Hypothalamus (tissue), 51 donors: ENCODE measurements around the gene TMEM43.
A peak's percentile ranks its signal among the peaks of the same experiment; 100 is the strongest.
"Not testable (repeated sequence)": the region's sequence is repeated elsewhere in the genome, so short reads cannot be mapped to it uniquely, and the experiment has no call there.

Source experiments
- DNase-seq, 51 donors: peaks; one replicate each; lab custom pipeline; 2025; lab: John Stamatoyannopoulos, UW

TMEM43 gene, protein sequence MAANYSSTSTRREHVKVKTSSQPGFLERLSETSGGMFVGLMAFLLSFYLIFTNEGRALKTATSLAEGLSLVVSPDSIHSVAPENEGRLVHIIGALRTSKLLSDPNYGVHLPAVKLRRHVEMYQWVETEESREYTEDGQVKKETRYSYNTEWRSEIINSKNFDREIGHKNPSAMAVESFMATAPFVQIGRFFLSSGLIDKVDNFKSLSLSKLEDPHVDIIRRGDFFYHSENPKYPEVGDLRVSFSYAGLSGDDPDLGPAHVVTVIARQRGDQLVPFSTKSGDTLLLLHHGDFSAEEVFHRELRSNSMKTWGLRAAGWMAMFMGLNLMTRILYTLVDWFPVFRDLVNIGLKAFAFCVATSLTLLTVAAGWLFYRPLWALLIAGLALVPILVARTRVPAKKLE

GRCh38 chr3:14124615-14125192, at the start of gene TMEM43, which contains the start of gene CHCHD4:
Gene TMEM43, plus strand, starts transcription at chr3:14125052. Its CDS starts 142 bp downstream, at chr3:14125194.
Gene CHCHD4, minus strand, starts transcription at chr3:14124870. Its CDS starts 194 bp downstream, at chr3:14124676.
- peak; percentile 89 to 100 (median 98) for DNase-seq

DNA sequence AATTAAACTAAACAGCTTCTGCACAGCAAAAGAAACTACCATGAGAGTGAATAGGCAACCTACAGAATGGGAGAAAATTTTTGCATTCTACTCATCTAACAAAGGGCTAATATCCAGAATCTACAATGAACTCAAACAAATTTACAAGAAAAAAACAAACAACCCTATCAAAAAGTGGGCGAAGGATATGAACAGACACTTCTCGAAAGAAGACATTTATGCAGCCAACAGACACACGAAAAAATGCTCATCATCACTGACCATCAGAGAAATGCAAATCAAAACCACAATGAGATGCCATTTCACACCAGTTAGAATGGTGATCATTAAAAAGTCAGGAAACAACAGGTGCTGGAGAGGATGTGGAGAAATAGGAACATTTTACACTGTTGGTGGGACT, 49.6 kb upstream of the TMEM43 start:
- DNase-seq, result not testable (repeated sequence)

DNA sequence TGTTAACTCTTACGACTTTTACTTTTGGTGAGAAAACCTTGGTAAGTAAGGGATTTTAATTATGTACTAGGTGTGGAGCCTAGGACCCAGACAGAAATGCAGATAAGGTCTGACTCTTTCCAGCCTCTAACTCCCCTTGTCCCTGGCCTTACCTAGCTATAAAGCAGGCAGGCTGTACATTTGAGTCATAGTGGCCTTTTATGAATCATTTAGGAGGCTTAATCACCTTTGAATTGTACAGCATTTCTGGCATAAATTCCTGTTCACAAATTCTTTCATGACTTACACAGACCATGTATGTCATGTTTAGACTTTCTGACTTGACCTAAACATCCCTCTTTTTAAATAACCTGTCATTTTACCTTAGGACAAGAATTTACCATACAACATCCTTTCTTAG, 47.5 kb upstream of the TMEM43 start:
- DNase-seq, result no peak

GRCh38 chr3:14082108-14082657, 42.7 kb upstream of the TMEM43 start:
- DNase-seq, result no peak

DNA sequence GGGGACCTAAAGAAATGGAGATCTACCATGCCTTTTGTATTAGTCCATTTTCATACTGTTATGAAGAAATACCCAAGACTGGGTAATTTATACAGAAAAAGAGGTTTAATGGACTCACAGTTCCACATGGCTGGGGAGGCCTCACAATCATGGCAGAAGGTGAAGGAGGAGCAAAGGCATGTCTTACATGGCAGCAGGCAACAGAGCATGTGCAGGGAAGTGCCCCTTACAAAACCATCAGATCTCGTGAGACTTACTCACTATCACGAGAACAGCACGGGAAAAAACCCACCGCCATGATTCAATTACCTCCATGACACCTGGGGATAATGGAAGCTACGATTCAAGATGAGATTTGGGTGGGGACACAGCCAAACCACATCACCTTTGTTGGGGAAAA, 37.4 kb upstream of the TMEM43 start:
- not testable (repeated sequence) for DNase-seq

- DNase-seq, result not testable (repeated sequence)
Observed at GRCh38 chr3:14091959-14092358, 32.9 kb upstream of the TMEM43 start.

DNA sequence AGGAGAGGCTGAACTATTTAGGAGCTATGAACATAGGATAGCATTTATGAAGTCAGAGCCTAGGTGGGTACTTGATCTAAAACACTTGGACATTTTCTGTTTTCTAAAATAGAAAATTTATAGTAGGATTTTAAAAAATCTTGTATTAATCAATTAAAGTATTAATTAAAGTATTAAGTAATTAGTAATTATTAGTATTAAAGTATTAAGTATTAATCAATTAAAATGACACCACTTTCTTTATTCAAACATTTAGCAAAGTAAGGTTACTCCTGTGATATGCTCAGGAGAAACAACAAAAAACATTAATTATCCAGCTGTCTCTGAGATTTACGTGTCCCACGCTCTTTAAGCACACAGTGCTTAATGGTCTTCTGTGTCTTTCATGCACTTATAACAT, 32.4 kb upstream of the TMEM43 start:
- DNase-seq, result no peak

GRCh38 chr3:14093831-14094230, 31.0 kb upstream of the TMEM43 start:
- DNase-seq, result no peak

- no peak for DNase-seq
Observed at GRCh38 chr3:14096742-14097141, 28.1 kb upstream of the TMEM43 start.

DNA sequence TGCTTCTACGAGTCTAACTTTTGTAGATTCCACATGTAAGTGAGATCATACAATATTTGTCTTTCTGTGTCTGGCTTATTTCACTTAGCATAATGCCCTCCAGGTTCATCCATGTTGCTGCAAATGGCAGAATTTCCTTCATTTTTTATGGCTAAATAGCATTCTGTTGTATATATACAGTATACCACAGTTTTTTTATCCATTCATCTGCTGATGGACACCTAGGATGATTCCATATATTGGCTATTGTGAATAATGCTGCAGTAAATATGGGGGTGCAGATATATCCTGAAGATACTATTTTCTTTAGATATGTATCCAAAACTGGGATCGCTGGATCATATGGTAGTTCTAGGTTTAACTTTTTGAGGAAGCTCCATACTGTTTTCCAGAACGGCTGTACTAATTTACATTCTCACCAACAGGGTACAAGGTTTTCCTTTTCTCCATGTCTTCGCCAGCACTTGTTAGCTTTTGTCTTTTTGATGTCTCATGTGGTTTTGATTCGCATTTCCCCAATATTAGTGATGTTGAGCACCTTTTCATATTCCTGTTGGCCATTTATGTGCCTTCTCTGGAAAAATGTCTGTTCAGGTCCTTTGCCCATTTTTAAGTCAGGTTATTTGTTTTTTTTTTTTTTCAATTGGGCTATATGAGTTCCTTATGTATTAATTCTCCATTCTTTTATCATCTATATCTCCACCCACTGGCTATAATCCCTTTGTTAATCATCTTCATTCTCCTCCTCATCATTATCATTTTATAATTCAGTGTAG, 27.0 kb upstream of the TMEM43 start:
- no peak for DNase-seq

DNA sequence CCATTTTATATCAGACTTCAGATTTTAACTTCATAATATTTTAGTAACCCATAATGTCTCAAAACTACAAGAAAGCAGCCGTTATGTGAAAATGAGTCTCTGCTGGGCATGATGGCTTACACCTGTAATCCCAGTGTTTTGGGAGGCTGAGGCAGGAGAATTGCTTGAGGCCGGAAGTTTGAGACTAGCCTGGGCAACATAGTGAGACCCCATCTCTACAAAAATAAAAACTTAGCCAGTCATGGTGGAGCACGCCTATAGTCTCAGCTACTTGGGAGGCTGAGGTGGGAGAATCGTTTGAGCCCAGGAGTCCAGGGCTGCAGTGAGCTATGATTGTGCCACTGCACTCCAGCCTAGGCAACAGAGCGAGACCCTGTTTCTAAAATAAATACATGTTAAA, 15.0 kb upstream of the TMEM43 start:
- DNase-seq, result not testable (repeated sequence)

DNA sequence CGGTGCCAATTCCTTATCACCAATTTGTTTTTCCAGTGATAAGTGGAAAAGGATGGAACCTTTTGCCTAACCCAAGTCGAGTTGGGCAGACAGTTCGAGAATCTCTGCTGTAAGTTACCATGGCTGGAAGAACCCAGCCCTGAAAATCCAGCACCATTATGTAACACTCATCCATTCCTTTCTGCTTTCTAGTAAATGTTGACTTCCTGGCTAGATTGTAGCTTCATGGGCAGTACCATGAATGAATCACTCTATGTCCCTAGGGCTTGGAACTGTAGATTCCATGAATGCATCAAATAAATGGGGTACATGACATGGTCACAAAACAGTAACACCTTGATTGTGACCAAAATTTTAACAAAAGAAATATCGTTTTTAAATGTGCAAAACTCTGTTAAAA, 14.2 kb upstream of the TMEM43 start:
- DNase-seq, result no peak

DNA sequence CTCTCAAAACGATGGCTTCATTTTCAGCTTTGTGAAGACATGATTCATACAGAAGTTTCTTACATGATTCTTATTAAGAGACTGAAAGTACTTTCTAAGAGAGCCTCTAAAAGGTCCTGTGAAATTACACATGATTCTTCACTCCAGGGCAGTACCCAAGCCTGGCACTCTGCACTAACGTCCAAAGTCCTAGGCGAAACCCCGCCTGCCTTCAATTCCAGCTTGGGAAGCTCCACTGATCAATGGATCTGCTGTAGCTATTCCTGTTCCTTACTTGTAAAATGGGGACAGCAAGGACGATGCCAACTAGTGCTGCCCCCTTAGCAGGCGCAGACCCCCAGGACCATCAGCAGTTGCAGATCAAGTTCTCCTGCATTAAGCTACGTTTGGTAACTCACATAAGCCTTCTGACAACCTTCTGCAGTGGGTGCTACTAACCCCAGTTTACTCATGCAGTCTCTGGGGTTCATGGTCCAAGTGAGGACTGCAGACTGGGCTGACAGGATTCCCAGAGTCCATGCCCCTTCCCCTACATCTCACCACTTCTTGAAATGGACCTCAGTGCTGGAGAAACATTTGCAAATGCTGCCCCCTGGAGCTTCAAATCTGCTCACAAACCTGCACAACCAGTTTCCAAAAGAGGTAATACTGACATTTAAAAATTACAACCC, 10.8 kb upstream of the TMEM43 start:
- DNase-seq, result no peak

- DNase-seq, result no peak
Observed at GRCh38 chr3:14117468-14118399, 7.1 kb upstream of the TMEM43 start.

- no peak for DNase-seq
Observed at GRCh38 chr3:14118400-14119381, 6.2 kb upstream of the TMEM43 start.

- no peak for DNase-seq
Observed at GRCh38 chr3:14119651-14120050, 5.2 kb upstream of the TMEM43 start.

DNA sequence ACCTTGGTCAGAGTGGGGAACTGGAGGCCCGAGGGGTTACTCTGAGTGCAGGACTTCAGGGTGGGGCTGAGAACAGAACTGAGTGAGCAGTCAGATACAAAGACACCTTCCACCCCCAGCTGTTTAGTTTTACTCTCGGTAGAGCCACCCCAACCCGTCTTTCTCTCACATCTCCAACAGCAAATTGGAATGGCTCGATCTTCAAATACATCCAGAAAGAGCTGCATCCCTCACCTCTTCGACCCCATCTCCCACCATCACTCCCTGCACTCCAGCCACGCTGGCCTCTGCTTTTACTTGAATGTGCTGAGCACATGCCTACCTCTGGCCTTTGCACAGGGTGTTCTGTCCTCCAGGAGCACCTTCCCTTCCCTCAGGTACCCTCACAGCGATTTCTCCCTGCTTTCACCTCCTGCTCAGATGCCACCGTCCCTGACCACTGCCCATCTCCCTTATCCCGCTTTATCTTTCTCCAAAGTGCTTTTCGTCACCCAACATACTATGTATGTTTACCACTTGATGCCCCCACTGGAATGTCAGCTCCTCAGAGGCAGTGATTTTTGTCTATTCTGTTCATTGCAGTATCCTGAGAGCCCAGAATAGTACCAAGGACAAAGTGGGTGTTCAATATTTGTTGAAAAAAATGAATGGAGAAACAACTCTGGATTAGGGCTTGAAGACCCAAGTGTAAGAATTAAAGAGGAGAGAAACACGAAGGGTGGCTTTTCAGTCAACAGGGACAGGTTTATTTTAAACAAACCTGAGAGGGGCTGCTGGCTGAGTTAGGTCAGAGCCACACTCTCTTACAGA, 4.5 kb upstream of the TMEM43 start:
- no peak for DNase-seq
